PC-3 (cell line): ENCODE data around the gene MAPKAP1.

Experiments used
- EZH2 ChIP-seq: fragments of 300-600 bp; sonication (generic); IDR thresholded peaks from one replicate; pipeline ENCODE4 v1.6.1; 2017; ENCODE audit warnings: antibody characterized with exemption, mild to moderate bottlenecking, low read length; ENCODE audit not compliant: unreplicated experiment
- EZH2phosphoT487 ChIP-seq: fragments of 300-600 bp; sonication (generic); IDR thresholded peaks from 2 replicates; pipeline ENCODE4 v1.6.1; 2018; ENCODE audit warnings: mild to moderate bottlenecking, antibody characterized with exemption, low read length, borderline replicate concordance
- TF ChIP-seq, protein P1 (sequence below): fragments of 300-600 bp; sonication (generic); conservative IDR thresholded peaks from 2 replicates; pipeline ENCODE4 v1.5.1; 2017; ENCODE audit warnings: antibody characterized with exemption, low read depth, mild to moderate bottlenecking, low read length

DNA sequence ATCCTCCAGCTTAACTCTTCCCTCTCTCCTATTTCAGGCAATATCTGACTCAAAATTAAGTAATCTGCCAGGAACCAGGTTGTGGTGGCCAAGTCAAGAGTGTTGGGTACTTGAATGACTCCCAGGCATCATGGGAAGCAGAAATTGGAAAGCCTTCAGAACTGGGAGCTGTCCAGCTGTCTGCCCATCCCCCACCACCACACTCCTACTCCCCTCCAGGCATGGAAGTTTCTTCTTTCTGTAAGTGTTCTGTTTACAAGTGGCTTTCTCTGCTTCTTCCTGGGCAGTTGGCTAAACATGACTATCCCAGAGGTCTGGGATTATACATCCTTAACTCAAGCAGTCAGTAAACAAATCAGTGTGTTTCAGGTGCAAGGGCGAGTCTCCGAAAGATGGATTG, 25.6 kb upstream of the MAPKAP1 start:
- TF ChIP-seq, protein P1, sequence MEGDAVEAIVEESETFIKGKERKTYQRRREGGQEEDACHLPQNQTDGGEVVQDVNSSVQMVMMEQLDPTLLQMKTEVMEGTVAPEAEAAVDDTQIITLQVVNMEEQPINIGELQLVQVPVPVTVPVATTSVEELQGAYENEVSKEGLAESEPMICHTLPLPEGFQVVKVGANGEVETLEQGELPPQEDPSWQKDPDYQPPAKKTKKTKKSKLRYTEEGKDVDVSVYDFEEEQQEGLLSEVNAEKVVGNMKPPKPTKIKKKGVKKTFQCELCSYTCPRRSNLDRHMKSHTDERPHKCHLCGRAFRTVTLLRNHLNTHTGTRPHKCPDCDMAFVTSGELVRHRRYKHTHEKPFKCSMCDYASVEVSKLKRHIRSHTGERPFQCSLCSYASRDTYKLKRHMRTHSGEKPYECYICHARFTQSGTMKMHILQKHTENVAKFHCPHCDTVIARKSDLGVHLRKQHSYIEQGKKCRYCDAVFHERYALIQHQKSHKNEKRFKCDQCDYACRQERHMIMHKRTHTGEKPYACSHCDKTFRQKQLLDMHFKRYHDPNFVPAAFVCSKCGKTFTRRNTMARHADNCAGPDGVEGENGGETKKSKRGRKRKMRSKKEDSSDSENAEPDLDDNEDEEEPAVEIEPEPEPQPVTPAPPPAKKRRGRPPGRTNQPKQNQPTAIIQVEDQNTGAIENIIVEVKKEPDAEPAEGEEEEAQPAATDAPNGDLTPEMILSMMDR, result no peak
- TF ChIP-seq EZH2 (no peak), EZH2phosphoT487 (no peak)
